Measurements from ENCODE around the gene MACROD2. TPM values are rescaled to one million over a fixed set of nuclear protein-coding genes. Genes with fewer than 3 reads are reported as not detected.
A peak's percentile ranks its signal among the peaks of the same experiment; 100 is the strongest.

Gene MACROD2
- total RNA-seq, 1 donor from 2014 or later, result 0.85 TPM

DNA sequence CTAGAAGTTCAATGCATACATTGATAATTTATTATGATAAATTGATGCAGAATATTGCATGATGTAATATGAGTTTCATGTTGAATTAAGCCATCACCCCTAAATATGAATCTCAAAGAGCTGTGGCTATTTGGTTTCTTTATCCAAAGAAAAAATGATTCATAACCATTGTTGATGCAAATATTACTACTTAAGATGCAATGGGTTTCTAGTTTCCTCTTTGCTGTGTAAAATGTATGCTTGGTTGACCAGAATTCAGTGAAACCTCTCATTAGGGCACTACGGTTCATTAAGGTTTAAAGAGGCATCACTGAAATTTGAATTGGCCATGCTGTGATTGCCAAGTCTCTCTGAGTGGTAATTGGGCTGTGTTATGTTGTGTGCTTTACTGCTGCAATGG lies 834.6 kb downstream of the MACROD2 start:
- no peak for DNase-seq

DNA sequence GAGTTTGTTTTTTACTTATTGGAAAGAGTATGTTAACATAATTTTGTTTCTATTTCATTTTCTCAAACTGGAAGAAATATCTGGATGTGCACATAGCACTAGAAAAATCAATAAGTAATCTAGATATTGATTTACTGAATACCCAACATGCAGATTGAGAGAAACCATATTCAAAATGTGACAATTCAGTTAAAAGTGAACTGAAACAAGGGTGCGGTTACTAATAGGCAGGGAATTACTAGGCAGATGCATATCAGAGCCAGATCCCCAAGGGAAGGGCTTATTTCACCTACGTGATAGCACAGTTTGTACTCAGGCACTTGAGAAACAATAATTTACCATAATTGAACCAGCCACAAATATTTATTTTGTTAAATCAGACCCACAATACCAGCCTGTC lies 835.1 kb downstream of the MACROD2 start:
- no peak for DNase-seq

DNA sequence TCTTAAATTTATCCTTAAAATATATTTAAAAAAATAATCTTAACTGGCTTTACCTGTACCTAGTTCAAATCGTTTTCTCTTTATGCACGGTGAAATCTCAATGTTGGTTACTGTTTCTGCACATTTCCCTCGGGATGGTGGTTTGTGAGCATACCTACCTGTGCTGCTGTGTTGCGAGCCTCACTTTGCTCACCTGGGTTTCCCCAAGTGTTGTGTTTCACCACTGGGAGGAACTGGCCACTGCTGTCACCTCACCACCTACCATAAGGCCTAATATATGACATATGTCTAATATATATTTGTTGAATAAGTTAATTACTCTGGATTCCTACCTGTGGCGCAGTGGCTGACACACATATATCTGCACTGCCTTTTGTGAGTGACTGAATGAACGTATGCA lies 835.6 kb downstream of the MACROD2 start:
- no peak for DNase-seq

DNA sequence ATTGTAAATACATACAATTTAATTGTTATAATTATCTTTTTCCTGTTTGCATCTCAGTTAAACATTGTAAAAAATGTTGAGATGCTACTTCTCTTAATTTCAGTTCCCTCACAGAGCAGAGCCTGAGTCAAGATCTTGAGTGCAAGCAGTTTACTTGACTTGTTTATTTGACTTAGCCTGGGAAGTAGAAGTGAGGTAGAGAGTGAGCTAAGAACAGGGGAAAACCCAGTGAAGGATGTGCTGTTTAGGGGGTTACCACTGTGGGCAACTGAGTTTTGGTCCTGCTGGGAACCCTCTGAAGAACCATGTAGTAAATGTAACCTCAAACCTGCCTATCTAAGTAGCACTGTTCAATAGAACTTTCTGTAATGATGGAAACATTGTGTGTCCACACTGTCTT lies 837.3 kb downstream of the MACROD2 start:
- no peak for DNase-seq

DNA sequence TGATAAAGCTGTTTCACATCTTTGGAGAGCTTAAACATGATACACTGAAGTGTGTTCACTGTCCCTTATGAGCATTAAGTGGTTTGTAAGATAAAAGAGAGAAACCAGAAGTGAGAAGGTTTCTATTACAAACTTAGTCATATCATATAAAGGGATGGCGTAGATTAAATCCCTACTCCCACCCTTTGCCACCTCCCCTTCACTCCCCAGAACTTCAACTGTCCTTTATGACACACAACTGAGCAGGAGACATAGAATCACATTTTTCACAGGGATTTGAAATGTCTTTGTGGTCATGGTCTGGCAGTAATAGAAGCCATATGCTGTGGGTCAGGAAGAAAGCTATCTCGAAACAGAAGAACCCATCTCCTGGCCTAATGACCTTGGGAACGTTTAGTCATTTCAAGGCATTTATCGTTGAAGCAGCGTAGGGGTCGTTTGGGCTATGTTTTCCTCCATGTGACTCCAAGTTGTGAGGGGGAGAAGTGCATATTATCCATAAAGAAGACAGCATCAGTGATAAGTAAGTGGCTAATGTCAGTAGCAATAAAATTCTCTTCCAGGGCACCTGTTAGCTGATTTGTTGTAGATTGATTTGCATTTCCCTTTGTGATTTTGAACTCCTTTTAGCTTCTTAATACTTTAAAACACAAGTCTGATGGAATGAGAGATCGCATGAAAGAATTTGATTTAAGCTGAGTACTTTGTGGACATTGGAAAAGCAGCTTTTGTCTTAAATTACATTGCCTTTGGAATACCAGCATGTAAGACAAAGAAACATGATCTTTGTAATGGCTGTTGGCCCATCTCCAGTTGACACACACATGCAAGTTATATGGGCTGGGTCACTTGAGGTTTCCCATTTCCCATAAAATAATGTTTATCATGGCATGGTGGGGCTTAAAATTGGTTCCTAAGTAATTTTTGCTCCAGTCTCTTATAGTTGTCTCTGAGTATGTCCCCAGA lies 843.6 kb downstream of the MACROD2 start:
- DNase-seq, result no peak

DNA sequence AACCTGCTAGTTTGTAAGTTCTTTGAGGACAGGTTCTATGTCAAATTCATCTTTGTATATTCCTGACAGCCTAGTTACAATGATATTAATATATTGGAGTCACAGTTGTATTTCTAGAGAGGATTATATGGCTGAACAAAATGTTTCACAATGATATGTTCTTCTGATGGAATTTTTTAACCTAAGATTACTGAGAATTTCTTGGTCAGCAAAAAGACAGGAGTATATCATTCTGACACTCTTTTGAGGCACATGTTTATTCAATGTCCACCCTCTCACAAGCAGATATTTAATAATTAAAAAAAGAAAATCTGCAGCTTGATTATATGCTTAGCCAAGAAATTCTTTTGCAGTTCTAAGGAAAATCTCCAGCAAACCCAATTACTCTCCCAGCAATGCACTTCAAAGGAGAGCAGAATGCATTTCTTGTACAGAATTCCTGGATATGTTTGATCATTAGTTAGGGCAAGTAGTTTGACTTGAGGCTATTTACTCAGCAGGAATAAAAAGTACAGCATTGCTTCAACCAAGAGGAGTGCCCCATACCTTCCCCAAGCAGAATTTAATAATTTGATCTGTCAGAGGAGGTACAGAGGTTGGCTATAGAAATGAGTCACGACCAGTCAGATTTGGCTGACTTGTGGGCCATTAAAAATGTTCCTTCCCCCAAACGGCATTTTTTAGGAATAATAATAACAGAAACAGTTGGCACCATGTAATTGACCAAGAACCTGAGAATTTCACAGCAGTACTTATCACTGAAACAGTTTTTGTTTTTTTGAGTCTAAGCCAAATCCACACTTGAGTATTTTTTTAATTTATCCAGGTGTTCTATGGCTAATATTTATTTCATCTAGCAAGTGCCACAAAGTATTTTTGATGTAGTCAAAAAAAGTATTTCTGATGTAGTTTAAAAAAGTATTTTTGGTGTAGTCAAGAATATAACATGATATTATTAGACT lies 850.2 kb downstream of the MACROD2 start:
- DNase-seq, result no peak

DNA sequence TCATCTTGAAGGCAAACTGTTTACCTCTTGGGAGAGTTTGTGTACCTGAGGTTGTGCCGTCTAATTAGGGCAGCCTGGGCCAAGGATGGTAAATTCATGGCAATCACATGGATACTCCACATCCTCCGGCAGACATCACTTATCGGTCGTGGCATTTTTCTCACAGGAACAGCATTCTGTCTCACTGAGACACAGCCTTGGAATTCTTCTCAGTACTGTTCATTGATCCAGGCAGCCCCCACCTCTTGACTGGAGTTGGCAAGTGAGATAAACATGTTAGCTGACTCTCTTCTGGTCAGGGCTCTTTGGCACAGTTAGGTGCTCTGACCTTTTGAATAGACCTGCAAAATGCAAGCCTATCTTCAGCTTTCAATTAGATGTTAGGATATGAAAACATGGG lies 853.5 kb downstream of the MACROD2 start:
- DNase-seq, result no peak

DNA sequence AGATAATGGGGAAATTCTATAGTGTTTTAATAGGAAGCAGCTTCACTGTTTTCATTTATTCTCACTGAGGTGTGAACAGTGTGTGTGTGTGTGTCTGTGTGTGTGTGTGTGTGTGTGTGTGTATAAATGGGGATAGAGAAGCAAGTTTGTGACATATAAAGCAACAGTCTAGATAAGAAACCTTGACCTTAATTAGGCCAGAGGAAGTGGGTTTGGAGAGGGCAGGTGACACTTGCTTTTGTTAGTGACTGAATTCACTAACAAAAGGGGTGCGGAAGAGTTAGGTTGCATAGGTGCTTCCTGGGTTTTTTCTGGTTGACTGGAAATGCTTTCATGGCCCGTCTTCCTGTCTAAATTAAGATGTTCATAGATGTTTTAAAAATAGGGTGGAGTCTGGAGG lies 857.8 kb downstream of the MACROD2 start:
- no peak for DNase-seq

DNA sequence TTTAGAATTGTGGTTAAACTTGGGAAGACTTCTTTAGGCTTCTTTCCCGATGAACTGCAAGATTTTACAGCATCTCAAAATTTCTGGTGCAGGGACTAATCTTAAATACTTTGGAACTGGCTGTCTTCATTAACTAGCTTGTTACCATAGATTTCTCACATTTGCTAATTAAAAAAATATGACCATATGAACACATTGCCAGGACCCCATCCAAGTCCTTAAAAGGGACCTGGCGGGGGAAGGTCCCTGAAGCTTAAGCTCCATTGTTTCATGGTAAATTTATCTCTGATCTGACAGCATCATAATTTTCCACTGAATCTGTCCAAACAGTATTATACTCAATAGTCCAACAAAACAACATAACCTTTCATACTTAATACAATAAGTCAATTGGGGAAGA lies 859.9 kb downstream of the MACROD2 start:
- DNase-seq, result no peak

DNA sequence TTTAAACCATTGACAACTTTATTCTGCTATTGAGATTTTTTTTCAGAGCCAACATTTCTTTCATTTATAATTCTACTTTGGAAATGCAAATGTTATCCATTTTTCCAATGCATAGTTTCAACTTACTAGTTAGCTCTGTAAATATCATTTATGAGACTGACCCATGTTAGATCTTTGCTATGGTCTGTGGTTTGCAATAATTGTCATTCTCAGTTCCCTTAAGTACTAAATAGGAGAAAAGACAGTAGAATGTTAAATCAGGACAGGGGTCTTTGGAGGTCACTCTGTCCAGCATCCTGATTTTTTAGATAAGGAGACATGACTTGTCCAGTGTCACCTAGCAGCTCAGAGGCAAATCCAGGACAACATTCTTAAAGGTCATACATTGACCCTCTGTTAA lies 864.3 kb downstream of the MACROD2 start:
- no peak for DNase-seq

DNA sequence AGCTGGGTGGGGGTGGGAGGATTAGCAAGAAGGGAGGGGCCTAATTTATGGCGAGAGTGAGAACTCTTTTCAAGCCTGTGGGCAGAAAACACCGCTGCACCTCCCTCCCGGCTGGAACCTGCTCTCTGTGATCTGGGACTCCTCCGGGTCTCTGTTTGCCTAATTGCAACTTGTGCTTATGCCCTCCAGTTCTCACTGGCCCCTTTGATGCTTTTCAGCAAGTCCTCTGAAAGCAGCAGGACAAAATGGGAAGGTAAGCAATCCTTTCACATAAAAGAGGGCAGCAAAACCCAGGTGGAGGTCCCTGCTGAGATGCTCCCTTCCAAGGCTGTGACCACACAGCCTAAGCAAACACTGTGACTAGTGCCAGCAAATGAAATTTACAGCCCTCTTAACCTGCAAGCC lies 865.1 kb downstream of the MACROD2 start:
- DNase-seq, result no peak

DNA sequence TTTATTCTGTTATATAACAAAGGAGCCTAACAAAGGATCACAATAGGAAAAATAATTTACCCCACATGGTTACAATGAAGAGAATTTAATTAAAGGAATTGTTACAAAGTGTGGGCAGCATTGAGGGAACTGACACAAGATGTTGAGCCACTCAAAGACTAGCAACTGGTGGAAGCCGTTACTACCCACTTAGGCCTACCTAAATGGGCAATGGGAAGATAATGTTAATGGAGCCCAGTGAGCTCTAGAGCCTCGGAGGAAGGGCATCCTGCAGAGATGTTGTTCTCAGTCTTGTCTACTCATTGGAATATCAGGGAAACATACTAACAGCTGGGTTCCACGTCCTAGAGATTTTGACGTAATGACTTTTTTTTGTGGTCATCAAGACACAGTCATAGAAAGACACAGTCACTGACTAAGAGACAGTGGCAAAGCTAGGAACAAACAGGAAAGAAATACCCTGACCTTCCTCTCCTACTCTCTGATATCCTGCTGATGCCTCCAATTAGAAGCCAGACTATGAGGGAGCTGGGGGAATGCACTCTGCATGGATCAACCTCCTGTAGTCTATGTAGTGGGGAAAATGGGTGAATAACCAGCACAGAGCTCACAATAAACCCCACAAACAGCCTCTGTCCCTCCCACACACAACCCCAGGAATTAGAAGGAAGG lies 865.8 kb downstream of the MACROD2 start:
- no peak for DNase-seq

DNA sequence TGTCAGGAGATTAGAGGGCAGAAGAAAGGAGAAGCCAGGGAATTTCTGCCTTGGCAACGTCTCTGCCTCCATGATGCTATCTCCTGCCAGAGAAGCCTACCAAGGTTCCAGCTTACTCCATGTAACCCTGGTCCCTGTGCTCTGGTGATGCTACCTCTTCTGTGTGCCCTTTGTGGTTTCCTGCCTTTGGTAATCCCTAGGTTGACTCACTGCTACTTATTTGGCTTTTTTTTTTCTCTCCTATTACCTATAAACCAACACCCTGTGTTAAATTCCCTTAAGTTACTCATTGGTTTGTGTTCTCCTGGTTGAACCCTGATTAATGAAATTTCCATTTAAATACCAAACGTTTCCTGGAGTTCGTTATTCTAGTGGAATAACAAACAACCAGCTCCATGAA lies 869.9 kb downstream of the MACROD2 start:
- DNase-seq, result no peak

DNA sequence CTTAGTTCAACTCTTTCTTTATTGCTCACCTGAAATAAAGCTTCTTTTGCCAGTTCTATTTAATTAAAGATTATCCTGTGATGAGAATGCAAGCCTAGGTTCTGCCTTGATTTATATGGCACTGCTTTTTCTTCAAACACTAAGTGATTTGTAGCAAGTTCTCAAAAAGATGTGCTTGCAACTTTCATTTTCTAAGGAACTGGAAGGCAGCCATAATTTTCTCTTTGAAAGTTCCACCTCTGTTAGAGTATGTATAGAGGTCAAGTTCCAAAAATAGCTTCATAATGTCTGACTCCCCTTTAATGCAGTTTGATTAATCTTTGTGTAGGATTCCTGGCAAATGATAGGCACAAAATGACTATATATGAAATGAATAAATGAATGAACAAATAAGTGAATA lies 870.4 kb downstream of the MACROD2 start:
- no peak for DNase-seq

DNA sequence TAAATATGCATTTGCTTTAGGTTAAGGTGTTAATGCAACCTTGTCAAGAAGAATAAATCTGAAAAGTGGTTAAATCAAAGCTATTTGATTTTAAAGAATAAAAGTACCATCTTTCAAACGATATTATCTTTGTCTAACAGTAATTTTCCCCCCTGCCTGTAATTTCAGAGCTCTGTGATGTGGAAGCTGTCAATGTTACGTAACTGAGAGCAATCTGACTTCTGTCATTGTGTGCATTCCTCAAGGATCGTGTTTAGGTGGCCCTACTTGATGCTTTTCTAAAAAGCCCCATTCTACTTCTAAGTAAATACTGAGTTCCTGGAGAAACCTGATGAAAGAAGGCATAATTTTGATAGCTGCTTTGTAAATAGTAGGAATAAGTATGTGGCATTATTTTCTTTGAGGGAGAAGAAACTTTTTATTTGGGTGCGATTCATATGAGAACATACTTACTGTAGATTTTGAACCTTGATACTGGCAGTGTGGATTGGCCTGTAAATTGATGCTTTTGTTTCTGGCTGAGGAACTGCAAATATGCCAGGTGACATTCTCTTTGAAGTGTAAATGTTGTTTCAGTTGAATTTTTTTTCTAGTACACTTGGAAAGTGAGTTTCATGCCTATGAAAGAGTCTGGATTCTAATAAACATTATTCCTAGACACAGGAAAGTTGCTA lies 871.7 kb downstream of the MACROD2 start:
- no peak for DNase-seq

DNA sequence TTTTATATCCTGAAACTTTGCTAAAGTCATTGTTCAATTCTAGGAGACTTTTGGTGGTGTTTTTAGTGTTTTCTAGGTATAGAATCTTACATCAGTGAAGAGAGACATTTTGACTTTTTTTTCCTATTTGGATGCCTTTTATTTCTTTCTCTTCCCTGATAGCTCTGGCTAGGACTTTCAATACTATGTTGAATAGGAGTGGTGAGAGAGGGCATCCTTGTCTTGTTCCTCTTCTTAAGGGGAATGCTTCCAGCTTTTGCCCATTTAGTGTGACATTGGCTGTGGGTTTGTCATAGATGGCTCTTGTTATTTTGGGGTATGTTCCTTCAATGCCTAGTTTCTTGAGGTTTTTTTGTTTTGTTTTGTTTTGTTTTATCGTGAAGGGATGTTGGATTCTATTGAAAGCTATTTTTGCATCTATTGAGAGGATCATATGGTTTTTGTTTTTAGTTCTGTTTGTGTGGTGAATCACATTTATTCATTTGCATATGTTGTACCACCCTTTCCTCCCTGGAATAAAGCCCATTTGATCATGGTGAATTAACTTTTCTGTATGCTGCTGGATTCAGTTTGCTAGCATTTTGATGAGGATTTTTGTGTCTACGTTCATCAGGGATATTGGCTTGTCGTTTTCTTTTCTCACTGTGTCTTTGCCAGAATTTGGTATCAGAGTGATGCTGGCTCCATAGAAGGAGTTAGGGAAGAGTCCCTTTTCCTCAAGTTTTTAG lies 882.1 kb downstream of the MACROD2 start:
- no peak for DNase-seq

DNA sequence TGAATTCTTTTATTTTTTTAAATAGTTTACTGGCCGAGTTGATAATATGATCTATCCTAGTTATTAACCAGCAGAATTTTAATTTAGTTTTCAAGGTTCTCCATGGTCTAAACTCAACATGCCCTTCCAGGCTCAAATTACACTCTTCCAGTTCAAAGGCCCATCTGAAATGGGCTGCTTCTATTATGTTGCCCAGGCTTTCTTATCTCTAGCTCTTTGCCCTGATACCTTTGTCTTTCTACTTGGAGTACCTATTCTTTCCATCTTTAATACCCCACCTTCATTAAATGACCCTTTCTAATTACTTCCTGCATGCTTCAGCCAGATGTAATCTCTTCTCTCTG lies 883.3 kb downstream of the MACROD2 start:
- no peak for DNase-seq

DNA sequence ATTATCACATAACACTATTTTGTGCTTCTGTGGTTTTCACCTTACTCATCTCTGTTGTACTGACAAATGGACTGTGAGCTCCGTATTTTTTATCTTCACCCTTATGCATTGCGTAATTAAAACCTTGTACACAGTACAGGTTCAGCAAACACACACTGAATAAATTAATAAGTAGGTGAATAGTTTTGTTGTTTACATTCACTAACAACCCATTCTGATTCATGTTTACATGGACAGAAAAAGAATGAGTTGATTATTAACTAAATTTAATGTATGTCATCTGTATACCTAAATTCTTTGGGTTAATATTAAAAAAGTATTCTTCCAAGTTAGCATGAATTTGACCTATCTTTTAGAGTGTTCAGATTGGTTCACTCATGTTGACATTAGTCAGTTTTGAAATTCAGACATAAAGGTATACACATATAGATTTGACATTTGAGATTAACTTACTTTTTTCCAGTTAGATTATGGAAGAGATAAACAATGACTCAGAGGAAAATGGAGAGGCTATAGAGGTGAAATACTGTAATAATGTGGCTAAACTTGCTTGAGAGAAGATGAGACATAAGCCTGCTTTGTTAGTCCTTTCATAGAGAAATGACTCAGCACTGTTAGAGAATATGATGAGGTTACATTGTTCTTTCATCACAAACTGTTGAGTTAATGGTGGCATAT lies 883.8 kb downstream of the MACROD2 start:
- DNase-seq, result peak; percentile 69

DNA sequence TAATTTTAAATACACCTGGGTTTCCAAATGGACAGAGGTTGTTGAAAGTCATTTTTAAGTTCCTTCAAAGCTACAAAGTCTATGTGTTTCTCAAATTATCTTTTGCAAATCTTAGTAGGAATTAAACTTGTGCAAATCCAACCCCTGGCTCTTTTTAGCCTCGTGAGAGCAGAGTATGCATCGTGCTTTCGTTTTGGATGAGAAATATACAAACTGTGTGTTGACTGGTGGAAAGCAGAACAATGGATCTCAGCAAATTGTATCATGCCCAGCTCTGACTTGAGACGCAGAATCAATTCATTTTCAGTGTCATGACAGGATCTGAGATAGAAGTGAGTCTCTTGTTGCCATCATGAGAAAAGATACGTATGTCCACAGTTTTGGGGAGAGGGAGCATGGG lies 884.5 kb downstream of the MACROD2 start:
- no peak for DNase-seq

DNA sequence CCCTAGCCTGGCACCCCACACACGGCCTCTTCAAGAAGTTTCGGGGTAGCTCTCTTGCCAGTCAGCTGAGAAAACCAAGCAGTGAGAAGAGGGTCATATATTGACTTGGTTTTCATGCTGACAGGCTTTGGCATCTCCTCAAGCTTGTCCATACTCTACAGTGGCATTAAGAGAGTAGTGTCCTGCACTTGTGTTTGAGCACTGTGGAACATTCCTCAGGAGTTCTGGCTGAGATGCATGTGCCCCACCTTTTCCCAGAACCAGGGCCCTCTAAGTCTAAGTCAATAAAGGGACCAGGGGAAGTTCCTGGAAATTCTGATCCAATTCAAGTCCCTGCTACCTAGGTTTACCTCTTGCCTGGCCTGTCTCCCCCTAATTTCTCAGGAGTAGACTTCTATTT lies 886.2 kb downstream of the MACROD2 start:
- no peak for DNase-seq

DNA sequence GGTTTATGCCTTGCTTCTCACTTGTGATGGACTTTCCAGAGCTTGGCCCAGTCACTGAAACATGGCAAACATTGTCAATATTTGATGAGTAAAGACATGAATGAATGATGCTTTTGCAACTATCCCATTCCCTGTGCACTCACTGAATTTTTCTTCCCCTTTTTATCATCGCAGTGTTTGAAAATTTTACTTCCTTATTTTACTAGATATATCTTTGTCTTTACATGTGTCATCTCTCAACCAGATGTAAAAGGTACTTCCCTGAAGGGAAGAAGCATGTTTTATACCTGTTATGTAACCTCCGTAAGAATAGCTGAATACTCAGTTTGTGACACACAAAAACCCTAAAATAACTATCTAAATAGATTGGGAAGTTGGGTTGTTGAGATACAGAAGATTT lies 886.8 kb downstream of the MACROD2 start:
- no peak for DNase-seq

Data from dermis blood vessel endothelial cell (primary cell).